GM12875 (cell line): Measurements from ENCODE around the gene GATAD2B.

Experiments used
- H3K4me3 ChIP-seq: one replicate; pipeline ENCODE4 v1.5.1; 2011; ENCODE audit warnings: low read depth, low read length, control low read depth
- CTCF ChIP-seq: IDR thresholded peaks from 2 replicates; pipeline ENCODE4 v1.5.1; 2011; ENCODE audit warnings: low read depth, mild to moderate bottlenecking, control low read depth, inconsistent platforms, low read length, moderate library complexity, borderline replicate concordance; ENCODE audit not compliant: insufficient read depth

GATAD2B gene

GRCh38 chr1:153882296-153882912 lies 40.4 kb downstream of the GATAD2B start:
- no peak overlapping the region for H3K4me3 ChIP-seq
- TF ChIP-seq CTCF, result no peak

GRCh38 chr1:153881751-153882150 lies 41.0 kb downstream of the GATAD2B start:
- no peak overlapping the region for H3K4me3 ChIP-seq
- no peak for TF ChIP-seq CTCF

- TF ChIP-seq CTCF, result no peak
- no peak overlapping the region for H3K4me3 ChIP-seq
Observed at GRCh38 chr1:153880962-153881361, 41.8 kb downstream of the GATAD2B start.

- no peak overlapping the region for H3K4me3 ChIP-seq
- TF ChIP-seq CTCF, result no peak
Observed at GRCh38 chr1:153880024-153880423, 42.7 kb downstream of the GATAD2B start.

GRCh38 chr1:153877112-153877511 lies 45.7 kb downstream of the GATAD2B start:
- no peak for TF ChIP-seq CTCF
- H3K4me3 ChIP-seq, result no peak overlapping the region

- no peak for TF ChIP-seq CTCF
- H3K4me3 ChIP-seq, result no peak overlapping the region
Observed at GRCh38 chr1:153872934-153873333, 49.8 kb downstream of the GATAD2B start.

GRCh38 chr1:153872331-153872730 lies 50.4 kb downstream of the GATAD2B start:
- TF ChIP-seq CTCF, result no peak
- H3K4me3 ChIP-seq, result no peak overlapping the region
